ENCODE results near the gene STK4.

- TF ChIP-seq, protein P1, sequence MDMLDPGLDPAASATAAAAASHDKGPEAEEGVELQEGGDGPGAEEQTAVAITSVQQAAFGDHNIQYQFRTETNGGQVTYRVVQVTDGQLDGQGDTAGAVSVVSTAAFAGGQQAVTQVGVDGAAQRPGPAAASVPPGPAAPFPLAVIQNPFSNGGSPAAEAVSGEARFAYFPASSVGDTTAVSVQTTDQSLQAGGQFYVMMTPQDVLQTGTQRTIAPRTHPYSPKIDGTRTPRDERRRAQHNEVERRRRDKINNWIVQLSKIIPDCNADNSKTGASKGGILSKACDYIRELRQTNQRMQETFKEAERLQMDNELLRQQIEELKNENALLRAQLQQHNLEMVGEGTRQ (CRISPR knock-in tag; IDR thresholded peaks at IDR 0.05): no peak
- TF ChIP-seq TEAD1 (CRISPR knock-in tag; IDR thresholded peaks at IDR 0.05): no peak
- TF ChIP-seq ESRRA (CRISPR knock-in tag; IDR thresholded peaks at IDR 0.05; ENCODE audit: borderline replicate concordance): no peak
- no peak for TF ChIP-seq ZNF416 (CRISPR knock-in tag; IDR thresholded peaks at IDR 0.05)
- no peak for TF ChIP-seq ZNF138 (CRISPR knock-in tag; conservative IDR thresholded peaks at IDR 0.05)
Observed at GRCh38 chr20:45085867-45086266, 119.6 kb downstream of the STK4 start.
